Stimulated activated CD8-positive, alpha-beta memory T cell treated with anti-CD3 and anti-CD28 coated beads, Interleukin-2, amount 100 ng/mL, for 1 hour (primary cell): Measurements from ENCODE around the gene CISH.

ENCODE experiments used
- DNase-seq, 2 donors: peaks; one replicate each; pipeline ENCODE4 v3.0.0-alpha.2; 2020; ENCODE audit warnings: low read depth in 2 of 2

Gene CISH

GRCh38 chr3:50611464-50612233, at the start of gene CISH:
CISH (minus strand) TSS chr3:50611774; CDS start chr3:50611650, 124 bp downstream.
- DNase-seq, result peak; percentile 93 to 96

GRCh38 chr3:50660386-50660785, 48.8 kb upstream of the CISH start:
- no peak for DNase-seq

GRCh38 chr3:50658831-50659230, 47.3 kb upstream of the CISH start:
- DNase-seq, result no peak

- DNase-seq, result no peak
These were observed 46.8 kb upstream of the CISH start for GRCh38 chr3:50658416-50658815.

- no peak for DNase-seq
These were observed 46.2 kb upstream of the CISH start for GRCh38 chr3:50657816-50658215.

- DNase-seq, result no peak
These were observed 45.8 kb upstream of the CISH start for GRCh38 chr3:50657407-50657806.

- no peak for DNase-seq
These were observed 45.0 kb upstream of the CISH start for GRCh38 chr3:50656417-50657195.

GRCh38 chr3:50655009-50655830, 43.6 kb upstream of the CISH start:
- DNase-seq, result no peak

- no peak for DNase-seq
These were observed 42.5 kb upstream of the CISH start for GRCh38 chr3:50653937-50654595.

- DNase-seq, result peak in 1 of 2 donors; percentile 19
These were observed 41.1 kb upstream of the CISH start for GRCh38 chr3:50652709-50653108.

GRCh38 chr3:50651920-50652529, 40.5 kb upstream of the CISH start:
- DNase-seq, result no peak

GRCh38 chr3:50651445-50651844, 39.9 kb upstream of the CISH start:
- no peak for DNase-seq

GRCh38 chr3:50650018-50650417, 38.4 kb upstream of the CISH start:
- DNase-seq, result no peak

GRCh38 chr3:50649451-50649931, 37.9 kb upstream of the CISH start:
- no peak for DNase-seq

GRCh38 chr3:50648944-50649343, 37.4 kb upstream of the CISH start:
- no peak for DNase-seq

- no peak for DNase-seq
These were observed 36.7 kb upstream of the CISH start for GRCh38 chr3:50648313-50648712.

- DNase-seq, result no peak
These were observed 33.8 kb upstream of the CISH start for GRCh38 chr3:50645378-50645777.

GRCh38 chr3:50644561-50644960, 33.0 kb upstream of the CISH start:
- no peak for DNase-seq

- DNase-seq, result no peak
These were observed 30.8 kb upstream of the CISH start for GRCh38 chr3:50642382-50642781.

GRCh38 chr3:50639055-50639494, 27.5 kb upstream of the CISH start:
- no peak for DNase-seq

GRCh38 chr3:50637945-50638344, 26.4 kb upstream of the CISH start:
- DNase-seq, result no peak
